HFFc6 (cell line): ENCODE measurements around the gene REEP5. TPM values are rescaled to one million over a fixed set of nuclear protein-coding genes. Genes with fewer than 3 reads are reported as not detected.
"Not testable (repeated sequence)": the region's sequence is repeated elsewhere in the genome, so short reads cannot be mapped to it uniquely, and the experiment has no call there.

Experiments
- DNase-seq: peaks from one replicate; pipeline ENCODE4 v3.0.0-alpha.2; 2018
- H3K27ac Mint-ChIP-seq: 2 replicates; pipeline ENCODE4 v1.8.0; 2020; ENCODE audit warnings: mild to moderate bottlenecking, mixed read lengths
- H3K27me3 Mint-ChIP-seq: 2 replicates; pipeline ENCODE4 v1.8.0; 2021; ENCODE audit warnings: mild to moderate bottlenecking, moderate library complexity, mixed read lengths; ENCODE audit not compliant: insufficient read depth
- H3K36me3 Mint-ChIP-seq: 2 replicates; pipeline ENCODE4 v1.8.0; 2021; ENCODE audit warnings: low read depth, mixed read lengths
- H3K4me1 Mint-ChIP-seq: 2 replicates; pipeline ENCODE4 v1.8.0; 2020; ENCODE audit warnings: low read depth, mixed read lengths
- H3K4me3 Mint-ChIP-seq: 2 replicates; pipeline ENCODE4 v1.8.0; 2020; ENCODE audit warnings: mild to moderate bottlenecking, moderate library complexity, mixed read lengths
- H3K9me3 Mint-ChIP-seq: 2 replicates; pipeline ENCODE4 v1.8.0; 2020; ENCODE audit warnings: mild to moderate bottlenecking, mixed read lengths
- CTCF ChIP-seq: fragments of 200-600 bp; sonication (generic); IDR thresholded peaks from 2 replicates; pipeline ENCODE4 v1.5.0; 2021; ENCODE audit warnings: antibody characterized with exemption, mild to moderate bottlenecking
- total RNA-seq, 6 experiments: library from RNA; stranded (reverse); fragmentation: NEBNext Ultra II Directional; extraction: Animal tissue kit (Norgen Biotek cat#: 25700); gene quantifications; 2 replicates in 1 of 6; 3 replicates in 5 of 6; pipeline ENCODE4 v1.2.3, GENCODE V29; 2021

Gene REEP5
- total RNA-seq, 6 experiments from 2014 or later = 95.9 to 143 (median 107) TPM

- Mint-ChIP-seq H3K4me1 (peaks cover 31% of the 10 kb centered on the region), H3K27ac (no peak overlapping the region), H3K9me3 (no peaks in the 10 kb centered on the region), H3K36me3 (peaks cover 12% of the 10 kb centered on the region; the same call in 1 of the 2 replicates), H3K4me3 (no peak overlapping the region), H3K27me3 (no peaks in the 10 kb centered on the region)
- no peak for TF ChIP-seq CTCF
- DNase-seq = no peak
Observed at GRCh38 chr5:112910529-112910928, 11.5 kb downstream of the REEP5 start.

GRCh38 chr5:112908854-112909253 is 13.2 kb downstream of the REEP5 start:
- Mint-ChIP-seq H3K4me1 (peaks cover 15% of the 10 kb centered on the region), H3K27ac (no peak overlapping the region), H3K27me3 (no peaks in the 10 kb centered on the region), H3K9me3 (no peaks in the 10 kb centered on the region), H3K36me3 (peaks cover 7% of the 10 kb centered on the region; the same call in 1 of the 2 replicates), H3K4me3 (no peak overlapping the region)
- TF ChIP-seq CTCF = no peak
- DNase-seq = no peak

- H3K27ac Mint-ChIP-seq = no peak overlapping the region
- no peak for TF ChIP-seq CTCF
Observed at GRCh38 chr5:112907166-112907631, 14.8 kb downstream of the REEP5 start.

GRCh38 chr5:112906637-112907036 is 15.4 kb downstream of the REEP5 start:
- Mint-ChIP-seq H3K36me3 (no peaks in the 10 kb centered on the region), H3K4me3 (no peak overlapping the region), H3K4me1 (peaks cover 4% of the 10 kb centered on the region; the same call in 1 of the 2 replicates), H3K27me3 (no peaks in the 10 kb centered on the region), H3K9me3 (no peaks in the 10 kb centered on the region), H3K27ac (no peak overlapping the region)
- DNase-seq = no peak
- TF ChIP-seq CTCF = no peak

More at GRCh38 chr5:112907166-112907631, 14.8 kb downstream of the REEP5 start:
- H3K4me1 Mint-ChIP-seq = peaks cover 4% of the 10 kb centered on the region; the same call in 1 of the 2 replicates
- H3K9me3 Mint-ChIP-seq = no peaks in the 10 kb centered on the region
- no peak for DNase-seq
- no peak overlapping the region for H3K4me3 Mint-ChIP-seq
- H3K27me3 Mint-ChIP-seq = no peaks in the 10 kb centered on the region
- no peaks in the 10 kb centered on the region for H3K36me3 Mint-ChIP-seq

- H3K27ac Mint-ChIP-seq, H3K9me3 Mint-ChIP-seq, H3K4me3 Mint-ChIP-seq, H3K36me3 Mint-ChIP-seq, H3K27me3 Mint-ChIP-seq, H3K4me1 Mint-ChIP-seq, DNase-seq: not testable (repeated sequence)
Observed at GRCh38 chr5:112904996-112905395, 17.0 kb downstream of the REEP5 start.

- Mint-ChIP-seq H3K27ac (no peak overlapping the region), H3K27me3 (no peaks in the 10 kb centered on the region), H3K4me3 (no peak overlapping the region), H3K36me3 (peaks cover 10% of the 10 kb centered on the region), H3K4me1 (no peaks in the 10 kb centered on the region), H3K9me3 (no peaks in the 10 kb centered on the region)
- DNase-seq = no peak
- no peak for TF ChIP-seq CTCF
Observed at GRCh38 chr5:112902561-112902960, 19.5 kb downstream of the REEP5 start.
